ENCODE measurements around the gene DOCK8.

DOCK8 gene

DNA sequence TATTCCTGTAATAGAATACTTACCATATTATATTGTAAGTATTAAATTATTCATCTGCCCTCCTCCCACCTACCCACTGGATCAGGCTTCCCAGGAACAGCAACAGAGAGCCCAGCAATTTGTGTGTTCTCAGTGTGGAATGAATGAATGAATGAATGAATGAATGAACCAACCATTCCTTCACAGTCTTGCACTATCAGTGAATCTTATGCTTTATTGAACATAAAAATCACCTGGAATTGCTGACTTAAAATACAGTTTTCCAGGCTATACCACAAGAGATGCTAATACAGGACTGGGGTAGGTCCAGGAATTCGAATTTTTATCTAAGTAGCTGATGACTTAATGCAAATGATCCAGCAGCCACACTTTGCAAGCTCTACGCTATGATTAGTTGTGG is 51.6 kb downstream of the DOCK8 start:
- DNase-seq, result no peak

DNA sequence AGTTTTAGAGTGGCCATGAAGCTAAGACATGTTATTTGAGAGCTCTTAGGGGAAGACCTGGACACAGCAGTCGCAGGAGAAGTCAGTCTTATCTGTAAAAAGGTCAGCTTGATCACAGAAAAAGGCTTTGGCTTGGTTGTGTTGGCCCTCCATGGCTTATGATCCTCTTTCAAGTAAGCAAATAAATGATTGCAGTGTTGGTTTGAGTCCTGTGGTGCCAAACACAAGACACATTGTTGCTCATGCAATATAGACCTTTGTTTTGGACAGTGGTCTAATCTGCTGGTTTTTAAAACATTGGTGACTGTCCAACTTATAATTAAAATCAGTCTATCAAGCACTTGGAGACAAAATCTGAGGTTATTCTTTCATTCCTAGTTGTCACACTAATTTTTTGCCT is 54.0 kb downstream of the DOCK8 start:
- DNase-seq, result no peak

DNA sequence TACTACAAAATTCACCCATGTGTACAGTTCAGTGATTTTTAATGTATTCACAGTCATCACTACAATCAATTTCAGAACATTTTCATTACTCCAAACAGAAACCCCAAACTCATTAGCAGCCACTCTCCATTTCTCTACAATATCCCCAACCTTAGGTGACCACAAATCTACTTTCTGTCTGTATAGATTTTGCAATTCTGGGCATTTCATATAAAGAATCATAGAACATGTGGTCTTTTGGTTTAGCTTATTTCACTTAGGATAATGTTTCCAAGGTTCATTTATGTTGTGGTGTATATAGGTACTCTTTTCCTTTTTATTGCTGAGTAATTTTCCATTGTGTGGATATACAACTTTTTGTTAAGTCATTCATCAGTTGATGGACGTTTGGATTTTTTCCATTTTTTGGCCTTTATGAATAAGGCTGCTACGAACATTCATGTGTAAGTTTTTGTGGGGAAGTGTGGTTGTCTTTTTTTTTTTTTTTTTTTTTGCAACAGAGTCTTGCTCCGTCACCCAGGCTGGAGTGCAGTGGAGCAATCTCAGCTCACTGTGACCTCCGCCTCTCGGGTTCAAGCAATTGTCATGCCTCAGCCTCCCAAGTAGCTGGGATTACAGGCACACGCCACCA is 54.5 kb downstream of the DOCK8 start:
- no peak for DNase-seq

DNA sequence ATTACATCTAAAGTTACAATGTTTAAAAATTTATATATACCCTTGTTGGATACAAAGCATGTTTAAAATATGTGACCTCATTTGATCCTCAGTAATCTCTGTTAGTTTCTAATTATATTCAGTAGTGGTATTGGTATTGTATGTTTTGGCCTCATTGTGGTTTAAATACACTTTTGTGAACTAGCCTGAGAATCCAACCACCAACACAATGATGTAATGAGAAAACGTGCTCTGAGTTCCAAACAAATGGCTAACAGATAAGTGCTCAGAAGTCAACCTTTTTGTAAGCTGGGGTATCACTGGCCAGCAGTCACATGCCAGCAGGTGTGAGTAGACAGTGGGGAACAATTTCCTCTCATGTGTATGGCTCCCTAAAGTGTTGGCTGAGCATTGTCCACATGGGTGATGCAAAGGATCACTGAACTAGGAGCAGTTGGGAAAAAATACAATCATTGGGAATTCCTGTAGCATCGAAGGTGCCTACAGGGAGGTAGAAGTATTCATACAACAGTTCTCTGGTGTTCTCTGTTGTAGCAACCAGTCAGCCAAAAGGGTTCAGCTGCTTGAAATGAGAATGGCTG is 56.1 kb downstream of the DOCK8 start:
- DNase-seq, result no peak

DNA sequence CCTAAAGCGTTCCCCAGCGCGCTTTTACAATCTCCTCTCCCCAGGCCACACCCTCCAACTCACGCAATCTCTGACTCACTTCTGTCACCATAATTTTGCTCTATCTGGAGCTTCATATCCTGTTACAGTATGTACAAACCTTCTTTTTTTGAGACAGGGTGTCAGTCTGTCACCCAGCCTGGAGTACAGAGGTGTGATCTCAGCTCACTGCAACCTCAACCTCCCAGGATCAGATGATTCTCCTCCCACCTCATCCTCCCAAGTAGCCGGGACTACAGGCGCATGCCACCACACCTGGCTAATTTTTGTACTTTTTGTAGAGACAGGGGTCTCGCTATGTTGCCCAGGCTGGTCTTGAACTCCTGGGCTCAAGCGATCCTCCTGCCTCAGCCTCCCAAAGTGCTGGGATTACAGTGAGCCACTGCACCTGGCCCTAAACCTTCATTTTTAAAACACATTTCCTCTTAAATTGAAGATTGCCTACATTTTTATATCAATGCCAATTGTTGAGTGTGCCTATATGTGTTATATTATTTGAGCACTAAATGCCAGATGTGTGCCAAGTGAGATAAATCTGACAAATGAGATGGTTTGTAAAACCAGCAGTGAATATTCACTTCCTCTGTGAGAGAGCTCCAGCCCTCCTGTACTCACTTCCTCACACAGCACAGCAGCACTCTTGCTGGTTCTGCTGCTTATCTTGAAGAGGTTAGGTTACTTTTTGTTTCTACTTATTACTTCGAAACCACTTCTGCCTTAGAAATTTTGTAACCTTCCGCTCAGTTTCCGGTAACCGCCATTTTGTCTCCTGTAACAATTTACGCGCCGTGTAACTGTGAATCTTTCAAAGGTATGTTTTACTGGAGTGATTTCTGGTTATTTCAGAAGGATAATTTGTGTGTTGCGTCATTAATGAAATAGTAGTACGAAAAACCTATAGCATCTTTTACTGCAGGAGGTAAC is 57.9 kb downstream of the DOCK8 start:
- DNase-seq, result peak in 3 of 51 donors; percentile 2 to 6 (median 5)

DNA sequence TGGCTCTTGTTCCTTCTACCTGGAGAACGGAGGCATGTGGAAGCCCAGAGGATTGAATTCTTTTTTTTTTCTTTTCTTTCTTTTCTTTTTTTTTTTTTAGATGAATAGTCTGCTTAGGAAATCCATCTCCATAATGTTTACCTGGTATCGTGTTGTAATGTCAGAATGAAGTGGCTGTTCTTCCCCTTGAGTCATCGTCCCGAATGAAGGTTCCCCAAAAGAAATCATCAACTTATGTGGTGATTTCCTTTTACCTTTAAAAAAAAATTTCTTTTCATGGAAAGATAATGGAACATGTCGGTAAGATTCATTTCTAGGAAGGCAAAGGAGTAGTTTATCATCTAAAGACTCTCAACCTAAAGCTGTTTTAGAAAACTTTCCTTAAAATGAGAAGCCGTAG is 59.7 kb downstream of the DOCK8 start:
- DNase-seq, result no peak

DNA sequence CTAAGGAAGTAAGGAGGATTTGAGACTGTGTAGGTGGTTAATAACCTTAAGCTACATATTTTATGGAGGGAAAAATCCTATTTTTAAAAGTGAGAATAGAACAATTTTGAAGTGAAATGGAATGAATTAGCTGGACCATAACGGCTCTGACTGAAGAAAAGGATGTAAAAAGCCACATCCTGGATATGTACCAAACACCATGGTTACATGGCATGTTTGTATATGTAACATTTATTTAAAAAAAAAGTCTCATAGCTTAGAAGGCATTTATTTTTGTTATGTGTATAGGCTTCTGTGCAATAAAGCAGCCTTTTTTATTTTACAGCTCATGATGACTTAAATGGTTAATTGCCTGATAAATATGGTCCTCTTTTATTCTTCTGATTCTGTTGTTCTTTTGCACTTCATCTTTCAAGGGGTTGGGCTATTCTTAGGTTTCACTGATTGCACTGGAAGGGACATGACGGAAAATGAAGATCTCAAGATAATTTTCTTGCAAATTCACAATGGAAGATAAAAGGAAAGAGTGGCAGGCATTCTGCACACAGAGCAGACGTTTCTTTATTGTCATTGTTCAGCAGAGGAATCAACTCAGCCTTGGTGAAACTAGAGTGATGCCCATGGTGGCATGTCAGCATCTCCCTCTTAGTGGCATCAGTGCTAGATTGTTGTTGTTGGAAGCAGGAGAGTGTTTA is 63.1 kb downstream of the DOCK8 start:
- DNase-seq, result no peak

DNA sequence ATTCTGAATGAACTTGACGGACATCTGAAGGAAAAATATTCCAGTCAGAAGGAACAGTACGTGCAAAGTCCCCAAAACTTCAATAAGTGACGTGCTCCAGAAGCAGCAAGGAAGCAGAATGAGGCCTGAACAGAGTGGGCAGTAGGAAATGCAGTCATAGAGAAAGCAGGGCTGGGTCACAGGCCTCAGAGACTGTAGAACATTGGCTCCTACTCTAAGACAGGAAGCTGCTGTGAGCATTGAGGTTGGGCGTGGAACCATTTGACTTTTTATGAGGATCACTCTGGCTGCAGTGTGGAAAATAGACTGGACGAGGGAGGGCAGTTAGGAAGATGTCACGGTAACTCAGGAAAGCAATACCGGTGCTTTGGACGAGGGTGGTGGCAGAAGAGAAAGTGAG is 64.0 kb downstream of the DOCK8 start:
- DNase-seq, result no peak

DNA sequence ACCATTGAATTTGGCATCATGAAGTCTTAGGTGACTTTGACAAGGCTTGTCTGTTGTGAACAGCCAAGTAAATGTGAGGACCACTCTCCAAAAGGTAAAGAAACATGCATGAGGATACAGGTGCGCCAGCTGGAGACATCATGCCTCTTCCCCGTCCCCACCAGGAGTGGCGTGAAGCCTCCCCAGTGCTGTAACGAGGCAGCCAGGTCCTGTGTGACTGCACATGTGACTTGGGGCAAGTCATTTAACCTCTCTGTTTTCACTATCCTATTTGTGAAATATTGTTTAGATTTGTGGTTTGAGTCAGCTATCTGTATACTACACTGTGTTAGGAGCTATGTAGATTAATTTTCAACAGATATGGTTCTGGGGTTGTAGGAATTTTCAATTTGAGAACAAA is 65.0 kb downstream of the DOCK8 start:
- DNase-seq, result no peak

DNA sequence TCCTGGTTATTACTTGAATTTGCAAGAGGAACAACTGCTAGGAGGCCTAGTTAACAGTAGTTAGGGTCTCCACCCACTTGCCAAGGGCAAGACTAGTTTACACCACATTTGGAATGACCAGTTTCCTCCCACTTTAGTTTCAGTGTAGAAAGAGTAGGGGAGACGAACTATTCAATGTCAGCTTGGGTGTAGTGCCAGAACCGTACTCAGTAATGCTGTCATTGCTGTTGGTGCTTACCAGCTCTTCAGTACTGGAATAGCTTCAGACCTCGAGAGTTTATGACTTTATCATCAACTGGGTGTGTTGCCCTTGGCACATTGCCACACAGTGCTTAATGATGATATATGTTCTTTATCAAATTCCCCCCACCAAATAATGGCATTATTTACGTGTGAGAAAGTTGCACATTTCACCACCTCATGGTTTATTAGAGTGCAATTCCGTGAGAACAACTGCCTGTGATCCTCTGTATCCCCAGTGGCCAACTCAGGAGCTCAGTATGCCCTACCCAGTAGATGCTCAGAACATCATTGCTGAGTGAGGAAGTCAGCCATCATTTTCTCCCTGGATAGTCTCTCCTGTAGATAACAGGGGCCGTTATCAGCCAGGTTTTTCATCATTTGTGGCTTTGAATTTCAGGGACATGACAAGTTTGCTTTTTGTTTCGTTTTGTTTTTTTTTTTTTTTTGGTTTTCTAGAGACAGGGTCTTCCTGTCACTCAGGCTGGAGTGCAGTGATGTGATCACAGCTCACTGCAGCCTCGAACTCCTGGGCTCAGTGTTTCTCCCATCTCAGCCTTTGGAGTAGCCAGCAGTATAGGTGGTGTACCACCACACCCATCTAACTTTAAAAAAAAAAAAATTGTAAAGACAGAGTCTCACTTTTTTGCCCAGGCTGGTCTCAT is 67.3 kb downstream of the DOCK8 start:
- no peak for DNase-seq

DNA sequence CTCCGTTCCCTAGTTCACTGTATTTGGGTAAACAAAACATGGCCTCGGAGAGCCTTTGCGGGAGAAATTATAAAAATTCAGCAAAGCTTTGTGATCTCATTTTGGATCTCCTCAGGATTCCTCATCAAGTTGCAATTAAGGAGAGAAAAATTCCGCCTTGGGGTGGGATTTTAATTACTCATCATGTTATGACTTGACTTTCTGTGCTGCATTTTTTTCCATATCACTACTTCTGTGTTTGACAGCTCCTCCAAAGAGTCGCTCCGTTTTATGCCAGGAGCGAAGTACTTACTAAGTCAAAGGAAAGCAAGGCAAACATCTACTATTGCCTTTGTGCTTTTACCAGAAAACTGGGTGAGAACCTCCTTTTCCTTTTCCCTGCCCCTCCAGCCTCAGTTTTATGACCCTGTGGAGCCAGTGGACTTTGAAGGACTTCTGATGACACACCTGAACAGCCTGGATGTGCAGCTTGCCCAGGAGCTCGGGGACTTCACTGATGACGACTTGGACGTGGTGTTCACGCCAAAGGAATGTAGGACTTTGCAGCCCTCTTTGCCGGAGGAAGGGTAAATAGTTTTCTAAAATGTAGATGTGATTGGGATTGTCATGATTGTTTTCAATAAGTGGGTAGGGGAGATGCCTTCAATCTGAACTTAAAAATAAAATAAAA is 71.5 kb downstream of the DOCK8 start:
- DNase-seq, result no peak

DNA sequence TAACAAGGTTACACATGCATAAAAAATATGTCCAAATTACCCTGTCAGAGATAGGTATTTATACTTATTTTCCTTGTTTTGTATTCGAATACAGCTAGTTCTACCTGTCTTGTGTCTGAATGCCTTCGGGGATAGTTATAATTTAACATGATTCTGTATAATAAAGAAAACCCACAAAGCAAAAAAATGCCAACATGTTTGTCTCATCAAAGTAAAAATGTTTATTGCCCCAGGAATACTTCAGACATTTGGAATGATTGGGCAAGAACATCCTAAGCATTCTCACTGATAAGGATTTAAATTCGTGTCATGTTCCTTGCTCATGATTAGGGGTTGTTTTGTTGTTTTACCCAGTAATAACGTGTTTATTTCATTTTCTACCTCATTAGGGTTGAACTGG is 74.5 kb downstream of the DOCK8 start:
- no peak for DNase-seq

DNA sequence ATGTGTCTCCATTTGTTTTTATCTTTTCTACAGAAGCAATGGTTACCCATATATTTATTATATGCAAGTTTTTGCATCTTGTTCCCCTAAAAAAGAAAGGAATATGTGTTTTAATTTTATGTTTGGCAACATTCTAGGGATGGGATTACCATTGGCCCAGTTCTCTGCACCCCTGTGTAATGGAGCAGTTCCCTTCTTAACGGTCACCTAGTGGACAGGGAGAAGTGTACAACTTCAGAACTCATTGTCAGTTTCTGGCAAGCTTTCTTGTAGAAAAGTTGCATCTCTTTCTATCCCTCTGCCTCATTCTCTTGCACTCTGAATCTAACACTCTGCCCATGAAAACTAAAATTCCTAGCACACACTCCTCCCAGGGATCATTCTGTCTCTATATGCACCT is 78.2 kb downstream of the DOCK8 start:
- DNase-seq, result no peak

DNA sequence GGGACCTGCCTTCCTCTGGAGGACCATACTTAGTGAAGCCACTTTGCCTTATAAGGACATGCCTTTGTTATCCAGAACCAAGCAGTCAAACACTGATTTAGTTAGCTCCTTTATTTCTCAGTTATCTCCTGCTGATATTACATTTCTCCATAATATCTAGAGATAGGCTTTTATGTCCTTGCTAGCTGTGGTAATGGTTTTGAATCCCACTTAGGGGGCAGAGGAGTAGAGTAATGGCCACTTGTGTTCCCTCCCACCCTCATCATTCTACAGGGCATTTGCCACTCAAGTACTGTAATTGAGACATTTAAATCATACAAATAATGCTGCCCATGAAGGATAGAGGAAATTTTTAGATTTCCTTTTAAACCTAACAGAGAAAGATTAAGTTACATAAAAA is 80.9 kb downstream of the DOCK8 start:
- no peak for DNase-seq

DNA sequence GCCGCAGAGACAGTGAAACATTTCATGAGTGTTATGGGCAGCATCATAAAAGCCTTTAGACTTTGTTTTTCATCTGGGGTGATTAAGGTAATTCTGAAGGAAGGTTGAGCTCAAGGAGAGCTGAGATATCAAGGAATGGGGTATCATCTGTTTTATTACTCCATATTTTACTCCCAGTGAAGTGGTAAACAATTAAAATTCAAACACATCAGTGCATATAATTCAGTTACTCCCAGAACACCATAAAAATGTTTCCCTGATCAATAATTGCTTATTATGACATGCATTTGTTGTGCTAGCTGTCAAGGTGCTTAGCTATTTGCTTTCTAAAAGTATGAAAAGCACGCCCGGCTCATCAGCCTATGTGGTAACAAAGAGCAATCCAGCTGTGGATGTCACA is 81.7 kb downstream of the DOCK8 start:
- DNase-seq, result no peak

DNA sequence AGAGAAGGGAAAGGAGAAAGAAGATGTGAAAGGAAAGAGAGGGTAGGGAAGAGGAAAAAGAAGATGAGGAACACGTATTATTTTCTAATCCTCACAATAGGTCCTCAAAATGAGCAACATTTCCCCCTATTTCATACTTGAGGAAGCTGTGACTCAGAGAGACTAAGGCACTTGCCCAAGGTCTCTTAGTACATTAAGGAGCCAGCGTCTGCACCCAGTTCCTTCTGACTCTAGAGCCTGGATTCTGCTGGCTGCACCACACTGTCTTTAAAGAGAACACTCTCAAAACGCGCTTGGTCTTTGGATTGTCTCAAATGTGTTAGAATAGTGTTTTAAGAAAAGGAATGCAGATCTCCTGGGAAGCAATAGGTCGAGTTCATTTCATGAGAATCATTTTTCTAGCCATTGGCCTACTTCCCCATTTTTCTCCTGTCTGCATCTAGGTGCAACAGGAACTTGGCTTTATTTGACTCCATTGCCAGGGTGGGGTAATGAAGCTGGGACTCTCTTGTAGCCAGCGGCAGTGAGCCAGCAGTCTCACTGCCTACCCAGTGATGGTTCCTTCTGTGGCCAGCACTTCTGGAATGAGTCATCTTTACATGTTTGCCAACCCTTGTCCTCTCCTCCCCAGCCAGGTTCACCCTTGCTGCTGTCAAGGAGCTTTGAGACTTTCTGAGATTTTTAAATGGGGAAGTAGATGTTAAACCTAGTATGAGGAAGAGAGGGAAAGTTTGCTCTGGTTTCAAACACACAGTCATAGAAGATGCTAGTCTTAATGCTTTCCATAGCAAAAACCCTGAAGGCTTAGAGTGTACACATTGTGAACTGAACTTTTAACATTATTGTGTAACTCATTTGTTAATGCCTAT is 82.7 kb downstream of the DOCK8 start:
- DNase-seq, result peak in 11 of 51 donors; percentile 1 to 37 (median 8)

DNA sequence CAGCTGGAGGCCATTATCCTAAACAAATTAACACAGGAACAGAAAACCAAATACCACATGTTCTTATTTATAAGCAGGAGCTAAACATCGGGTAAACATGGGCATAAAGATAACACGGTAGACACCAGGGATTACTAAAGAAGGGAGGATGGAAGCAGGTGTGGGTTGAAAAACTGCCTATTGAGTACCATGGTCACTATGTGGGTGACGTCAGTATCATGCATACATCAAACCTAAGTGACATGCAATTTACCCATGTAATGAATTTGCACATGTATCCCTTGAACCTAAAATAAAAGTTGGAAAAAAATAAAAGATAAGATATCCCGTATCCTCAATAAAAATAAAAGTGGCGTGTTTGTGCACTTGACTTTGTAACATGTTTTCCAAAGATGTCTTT is 88.8 kb downstream of the DOCK8 start:
- DNase-seq, result no peak

DNA sequence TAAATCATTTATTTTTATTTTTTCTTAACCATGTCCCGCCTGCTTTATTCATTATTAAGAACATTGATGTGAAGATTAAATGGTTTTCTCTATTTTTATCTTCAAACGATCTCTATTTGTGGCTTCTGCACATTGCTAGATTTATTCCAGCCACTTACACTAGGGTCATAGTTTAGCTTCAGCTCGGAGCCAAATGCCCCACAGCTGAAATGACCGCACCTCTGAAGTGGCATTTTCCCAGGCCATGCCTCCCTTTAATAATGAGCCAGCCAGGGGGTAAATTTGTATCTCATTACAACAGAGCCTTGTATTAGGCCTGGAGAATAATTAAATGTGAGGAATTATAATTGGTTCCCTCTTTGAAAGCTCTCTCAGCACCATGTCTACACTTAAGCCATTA is 89.4 kb downstream of the DOCK8 start:
- DNase-seq, result no peak

DNA sequence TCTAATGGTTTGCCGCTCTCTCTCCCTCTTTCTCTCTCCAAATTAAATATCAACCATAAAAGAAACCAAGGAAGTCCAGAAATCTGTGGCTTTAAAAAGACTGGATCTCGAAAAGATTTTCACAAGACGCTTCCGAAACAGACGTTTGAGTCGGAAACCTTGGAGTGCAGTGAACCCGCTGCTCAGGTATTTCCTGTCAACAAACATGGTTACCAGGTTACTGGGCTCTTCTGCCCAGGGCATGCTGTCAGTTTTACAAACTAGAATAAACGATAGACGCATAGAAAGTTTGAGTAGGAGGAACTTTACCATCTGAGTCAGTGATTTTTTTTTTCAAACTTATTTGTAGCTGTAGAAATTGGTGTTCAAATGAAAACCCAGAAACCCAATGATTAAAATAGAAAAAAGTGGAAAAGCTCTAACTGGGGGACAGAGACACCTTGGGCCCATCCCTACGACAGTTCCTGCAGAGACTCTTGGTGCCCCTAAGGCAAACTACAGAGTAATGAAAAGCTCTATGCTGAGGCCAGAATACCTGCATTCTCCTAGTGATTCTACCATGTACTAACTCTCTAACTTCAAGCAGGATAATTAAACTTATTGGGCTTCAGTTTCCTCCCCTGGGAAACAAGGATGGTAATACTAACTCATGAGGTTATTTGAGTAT is 90.0 kb downstream of the DOCK8 start:
- DNase-seq, result no peak
